Colon (tissue), 2 donors: ENCODE measurements around the gene CHD2.

Source experiments
- FAIRE-seq: peaks from 2 replicates; lab custom pipeline; 2012; peaks lifted over from hg19 to GRCh38; lab: Jason Lieb, UNC
- donor health status: control.
- donor health status: control.

CHD2 gene

GRCh38 chr15:93070132-93070531, 170.0 kb downstream of the CHD2 start:
- FAIRE-seq: no peak

DNA sequence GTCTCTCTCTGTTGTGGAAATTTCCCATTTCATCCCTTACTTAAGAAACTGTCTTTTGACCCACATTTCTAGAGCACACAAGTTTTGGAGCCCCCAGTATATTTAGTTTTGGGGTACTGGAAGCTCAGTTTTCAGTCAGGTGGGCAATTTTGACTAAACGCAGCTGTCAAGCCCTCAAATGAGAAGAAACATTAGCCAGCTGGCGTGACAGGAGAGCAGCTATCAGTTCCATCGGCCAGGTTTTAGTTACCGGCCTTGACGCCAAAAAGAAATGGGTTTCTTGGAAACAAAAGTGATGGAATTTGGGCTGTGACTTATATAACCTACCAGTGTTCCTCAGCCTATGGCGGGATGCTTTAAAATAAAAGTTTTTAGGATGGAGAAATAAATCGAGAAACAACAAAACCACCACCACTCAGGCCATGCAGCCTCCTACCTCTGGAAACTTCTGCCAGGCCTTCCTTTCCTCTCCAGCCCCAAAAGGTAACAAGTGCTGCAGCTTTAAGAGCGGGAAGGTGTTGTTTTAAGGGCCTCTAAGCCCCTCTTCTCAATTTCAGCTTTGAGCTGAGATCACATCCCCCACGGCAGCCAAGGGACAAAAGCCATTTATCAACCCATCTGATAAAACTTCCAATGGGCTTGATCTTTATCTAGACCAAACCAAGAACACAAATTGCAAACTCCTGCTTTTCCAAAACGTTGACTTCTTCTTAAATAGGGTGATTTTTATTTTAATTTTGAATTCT, 170.6 kb downstream of the CHD2 start:
- FAIRE-seq: no peak

GRCh38 chr15:93071469-93071936, 171.4 kb downstream of the CHD2 start:
- FAIRE-seq: no peak

DNA sequence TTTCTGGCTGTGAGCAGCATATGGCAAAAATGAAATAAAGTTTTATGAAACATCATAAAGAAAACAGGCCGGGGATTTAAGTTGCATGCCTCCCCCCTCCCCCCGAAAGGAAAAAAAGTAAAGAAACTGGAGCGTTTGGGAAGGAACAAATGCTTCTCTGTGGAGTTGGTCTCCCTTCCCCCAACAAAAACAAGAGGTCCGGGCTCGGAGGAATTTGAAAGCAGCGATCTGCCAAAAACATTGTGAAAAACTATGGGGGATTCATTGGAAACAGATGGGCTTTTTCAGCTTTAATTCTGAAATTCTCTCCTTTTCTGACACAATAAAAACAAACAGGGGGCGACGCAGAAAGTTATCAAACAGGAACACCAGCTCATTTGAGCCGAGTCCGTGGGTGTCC, 171.9 kb downstream of the CHD2 start:
- no peak for FAIRE-seq

DNA sequence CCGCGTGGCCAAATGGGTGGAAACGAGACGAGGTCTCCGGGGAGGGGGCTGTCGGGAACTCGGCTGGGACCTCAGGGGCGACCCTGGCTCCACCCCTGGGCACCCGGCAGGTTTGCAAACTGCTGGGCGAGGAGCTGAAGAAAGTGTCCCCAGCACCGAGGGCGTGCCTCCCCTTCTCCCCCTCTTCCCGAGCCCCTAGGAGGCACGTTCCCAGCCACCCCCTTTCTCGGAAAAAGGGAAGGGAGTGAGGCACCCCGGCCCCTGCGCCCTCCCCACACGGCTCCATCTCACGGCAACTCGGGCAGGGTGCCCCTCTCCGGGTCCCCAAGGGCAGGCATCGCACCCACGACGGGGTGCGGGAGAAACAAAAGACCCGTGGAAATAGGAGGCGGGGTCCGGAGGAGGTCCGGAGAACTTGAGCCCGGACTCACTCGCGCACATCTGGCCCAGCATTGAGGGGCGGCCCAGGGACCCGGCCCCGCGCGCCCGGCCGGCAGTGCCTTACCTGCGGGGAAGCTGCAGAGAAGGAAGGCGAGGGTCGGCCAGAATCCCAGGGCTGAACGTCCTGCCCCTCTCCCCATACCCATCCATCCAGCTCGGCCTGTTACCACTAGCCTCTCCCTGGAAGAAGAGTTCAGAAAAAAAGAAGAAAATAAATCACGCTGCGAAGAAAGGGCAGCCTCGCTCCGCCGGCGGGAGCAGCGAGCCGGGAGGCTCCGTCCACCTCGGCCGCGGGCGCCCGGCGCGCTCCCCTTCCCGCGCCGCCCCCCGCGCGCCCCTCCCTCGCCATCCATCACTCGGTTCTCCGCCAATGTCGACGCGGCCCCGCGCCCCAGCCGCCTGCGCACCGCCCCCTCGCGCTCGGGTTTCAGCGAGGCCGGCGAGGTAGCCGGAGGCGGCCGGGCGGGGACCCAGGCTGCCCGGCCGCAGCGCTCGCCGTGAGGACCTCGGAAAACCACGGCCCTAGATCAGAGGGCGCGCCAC, 172.6 kb downstream of the CHD2 start:
- no peak for FAIRE-seq

GRCh38 chr15:93073465-93073952, 173.4 kb downstream of the CHD2 start:
- no peak for FAIRE-seq

GRCh38 chr15:93074599-93074998, 174.5 kb downstream of the CHD2 start:
- no peak for FAIRE-seq

DNA sequence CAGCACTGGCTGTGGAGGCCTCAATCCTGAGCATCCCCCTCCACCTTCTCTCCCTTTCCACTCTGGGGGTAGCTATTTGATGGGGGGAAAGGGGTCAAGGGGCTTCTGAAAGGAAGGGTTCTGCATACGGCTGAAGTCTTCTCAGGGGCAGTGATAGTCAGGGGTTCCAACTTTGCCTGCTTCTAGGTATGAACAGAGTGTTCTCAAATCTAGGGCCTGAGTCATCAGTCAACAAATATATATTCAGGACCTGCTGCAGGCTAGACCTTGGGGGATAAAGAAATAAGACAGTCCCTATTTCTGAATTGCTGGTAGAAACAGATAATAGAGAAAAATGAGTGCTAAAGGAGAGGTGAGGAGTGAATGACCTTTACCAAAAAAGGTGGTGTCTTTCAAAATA, 176.1 kb downstream of the CHD2 start:
- FAIRE-seq: no peak

DNA sequence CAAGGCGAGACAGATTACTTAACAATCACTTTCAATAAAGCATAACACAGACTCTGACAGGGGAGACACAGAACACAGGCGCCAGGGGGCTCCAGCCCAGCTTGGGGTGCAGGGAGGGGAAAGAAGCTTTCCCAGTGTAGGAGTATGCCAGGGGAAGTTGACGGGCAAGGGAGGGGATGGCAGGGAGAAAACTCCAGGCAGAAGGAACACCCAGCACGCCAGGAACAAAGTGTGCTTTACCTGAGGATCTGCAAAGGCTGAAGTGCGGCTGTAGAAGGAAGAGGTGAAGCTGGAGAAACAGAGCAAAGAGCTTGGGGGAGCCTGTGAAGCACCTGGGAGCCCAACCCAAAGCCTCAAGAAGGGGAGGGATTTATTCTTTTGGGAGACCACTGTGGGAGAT, 176.8 kb downstream of the CHD2 start:
- FAIRE-seq: no peak
